Measurements from ENCODE around the gene PSMG4. TPM values are rescaled to one million over a fixed set of nuclear protein-coding genes. Genes with fewer than 3 reads are reported as not detected.

PSMG4 gene
- total RNA-seq (10 to 100 TPM in 2 of 5 donors, 1 to 10 TPM in 3; 4.0 to 92.7 (median 7.8) TPM), polyA plus RNA-seq (10 to 100 TPM; 36.2 to 48.4 (median 39.4) TPM)
- long read RNA-seq, donor 1, transcript PSMG4-206 (3 exons, 838 nt), result major isoform, 6 of 7 reads
- long read RNA-seq, donor 1, partial matches to known transcripts, result 0 of 7 reads
- long read RNA-seq, donor 1, other reads (novel, unspliced or antisense), result 0 of 7 reads
- long read RNA-seq, donor 2, full-length matches to known transcripts, result 8 of 8 reads
- long read RNA-seq, donor 2, partial matches to known transcripts, result 0 of 8 reads
- long read RNA-seq, donor 2, other reads (novel, unspliced or antisense), result 0 of 8 reads
- long read RNA-seq, donor 3, transcript PSMG4-206 (3 exons, 838 nt), result major isoform, 6 of 6 reads
- long read RNA-seq, donor 3, partial matches to known transcripts, result 0 of 6 reads
- long read RNA-seq, donor 3, other reads (novel, unspliced or antisense), result 0 of 6 reads
- long read RNA-seq, donor 4, partial matches to known transcripts, result 0 of 2 reads
- long read RNA-seq, donor 4, other reads (novel, unspliced or antisense), result 0 of 2 reads
- long read RNA-seq, donor 5, full-length matches to known transcripts, result 15 of 15 reads
- long read RNA-seq, donor 5, partial matches to known transcripts, result 0 of 15 reads
- long read RNA-seq, donor 5, other reads (novel, unspliced or antisense), result 0 of 15 reads
- long read RNA-seq, donor 6, full-length matches to known transcripts, result 17 of 23 reads
- long read RNA-seq, donor 6, partial matches to known transcripts, result 6 of 23 reads
- long read RNA-seq, donor 6, other reads (novel, unspliced or antisense), result 0 of 23 reads
- long read RNA-seq, donor 7, transcript PSMG4-206 (3 exons, 838 nt), result major isoform, 9 of 10 reads
- long read RNA-seq, donor 7, partial matches to known transcripts, result 0 of 10 reads
- long read RNA-seq, donor 7, other reads (novel, unspliced or antisense), result 0 of 10 reads
- long read RNA-seq, donor 8, full-length matches to known transcripts, result 8 of 8 reads
- long read RNA-seq, donor 8, partial matches to known transcripts, result 0 of 8 reads
- long read RNA-seq, donor 8, other reads (novel, unspliced or antisense), result 0 of 8 reads
- long read RNA-seq, donor 9, full-length matches to known transcripts, result 6 of 6 reads
- long read RNA-seq, donor 9, partial matches to known transcripts, result 0 of 6 reads
- long read RNA-seq, donor 9, other reads (novel, unspliced or antisense), result 0 of 6 reads
- long read RNA-seq, donor 10, partial matches to known transcripts, result 0 of 4 reads
- long read RNA-seq, donor 10, other reads (novel, unspliced or antisense), result 0 of 4 reads

GRCh38 chr6:3258720-3259490, at the start of gene PSMG4:
PSMG4 (plus strand) TSS chr6:3258947; CDS start chr6:3259023, 76 bp downstream.
- 0 to 1% (median 0%) methylated on average over 15 to 80 of the region's 80 CpGs for WGBS, 5 donors
- Histone ChIP-seq H3K27me3 (no peaks in the 10 kb centered on the region), H3K27ac (peak within 1 kb of the TSS; percentile 83 to 90 (median 84)), H3K36me3 (peaks cover 0 to 7% (median 6%) of the 10 kb centered on the region in 4 donors), H3K4me1 (peaks cover 28 to 49% (median 39%) of the 10 kb centered on the region in 4 donors), H3K9me3 (no peaks in the 10 kb centered on the region), H3K4me3 (peak within 1 kb of the TSS; percentile 84 to 100 (median 92))
- peak; percentile 96 to 97 for DNase-seq
- TF ChIP-seq EP300 (IDR thresholded peaks at IDR 0.05) (no peak), CTCF (IDR thresholded peaks at IDR 0.05) (peak in 1 of 7 experiments; percentile 8), POLR2AphosphoS5 (IDR thresholded peaks at IDR 0.05) (peak; percentile 72 to 93 (median 78)), POLR2A (IDR thresholded peaks at IDR 0.05) (no peak)
- intact Hi-C loops (cut with DNase I; ENCODE audit: low total_unique reads), result loop anchor here (10.0 kb wide), 1 partner anchor 134 kb away; no protein-coding TSS in a partner anchor

GRCh38 chr6:3209114-3210023, 49.4 kb upstream of the PSMG4 start:
- intact Hi-C loops (cut with DNase I; ENCODE audit: low total_unique reads), result no loop called here
- DNase-seq, result peak; percentile 36 to 70
- TF ChIP-seq EP300 (IDR thresholded peaks at IDR 0.05) (no peak), POLR2A (IDR thresholded peaks at IDR 0.05) (no peak), CTCF (IDR thresholded peaks at IDR 0.05) (no peak), POLR2AphosphoS5 (IDR thresholded peaks at IDR 0.05) (no peak)

GRCh38 chr6:3210024-3210610, 48.6 kb upstream of the PSMG4 start:
- intact Hi-C loops (cut with DNase I; ENCODE audit: low total_unique reads), result no loop called here
- no peaks in the 10 kb centered on the region for H3K9me3 ChIP-seq
- DNase-seq, result no peak
- H3K27me3 ChIP-seq, result peaks cover 0 to 9% (median 0%) of the 10 kb centered on the region in 3 donors
- H3K4me3 ChIP-seq, result no peak overlapping the region
- H3K4me1 ChIP-seq, result peaks cover 0 to 11% (median 4%) of the 10 kb centered on the region in 4 donors
- WGBS, 5 donors, result 86 to 92% (median 90%) methylated on average over 9 of the region's 9 CpGs
- H3K27ac ChIP-seq, result no peak overlapping the region
- no peaks in the 10 kb centered on the region for H3K36me3 ChIP-seq
- no peak for TF ChIP-seq POLR2AphosphoS5 (IDR thresholded peaks at IDR 0.05)
- no peak for TF ChIP-seq POLR2A (IDR thresholded peaks at IDR 0.05)
- TF ChIP-seq EP300 (IDR thresholded peaks at IDR 0.05), result no peak
- TF ChIP-seq CTCF (IDR thresholded peaks at IDR 0.05), result no peak

More at GRCh38 chr6:3209114-3210023, 49.4 kb upstream of the PSMG4 start:
- Histone ChIP-seq H3K4me1 (peaks cover 0 to 11% (median 4%) of the 10 kb centered on the region in 4 donors), H3K27me3 (peaks cover 0 to 9% (median 0%) of the 10 kb centered on the region in 3 donors), H3K4me3 (no peak overlapping the region), H3K9me3 (no peaks in the 10 kb centered on the region), H3K27ac (no peak overlapping the region), H3K36me3 (no peaks in the 10 kb centered on the region)
- WGBS, 5 donors, result 44 to 56% (median 51%) methylated on average over 17 of the region's 17 CpGs

All from stomach (tissue), 19 donors.